IMR-90 (cell line): ENCODE results near the gene TRA2B. TPM values are rescaled to one million over a fixed set of nuclear protein-coding genes. Genes with fewer than 3 reads are reported as not detected.
"Not testable (repeated sequence)": the region's sequence is repeated elsewhere in the genome, so short reads cannot be mapped to it uniquely, and the experiment has no call there.

Experiments used
- ATAC-seq: fragments of 200-7000 bp; cut with Tn5 transposase; 2 replicates; pipeline ENCODE4 v1.9.1; 2020; ENCODE audit warnings: low read depth, mild to moderate bottlenecking, moderate library complexity
- BruUV-seq: library from RNA; stranded (reverse); fragments of 400-500 nt; replicated peaks from 2 replicates; lab custom pipeline; 2021; lab: Mats Ljungman, UMichigan
- CTCF ChIA-PET: fragments of 300-600 bp; formaldehyde crosslinking; extraction: SDS; loops from one replicate; lab custom pipeline; 2021; ENCODE audit warnings: antibody characterized with exemption; lab: Yijun Ruan, JAX
- POLR2A ChIA-PET: fragments of 300-600 bp; sonication (Branson Sonifier 250); formaldehyde crosslinking; loops from one replicate; lab custom pipeline; 2022; ENCODE audit warnings: antibody characterized with exemption; ENCODE audit not compliant: unreplicated experiment; lab: Charles Lee
- DNase-seq: peaks from one replicate; pipeline ENCODE4 v3.0.0; 2013
- H2AFZ ChIP-seq: replicated peaks from 2 replicates; pipeline ENCODE3; 2013; ENCODE audit warnings: low read length, mild to moderate bottlenecking; ENCODE audit not compliant: poor library complexity
- H2AK5ac ChIP-seq: 2 replicates; pipeline ENCODE4 v1.6.1; 2013; ENCODE audit warnings: low read depth, low read length, inconsistent platforms
- H2AK9ac ChIP-seq: replicated peaks from 2 replicates; pipeline ENCODE3; 2013; ENCODE audit warnings: mild to moderate bottlenecking, low read depth, low read length, moderate library complexity; ENCODE audit not compliant: poor library complexity
- H2BK120ac ChIP-seq: 2 replicates; pipeline ENCODE4 v1.6.1; 2013; ENCODE audit warnings: low read depth, low read length, inconsistent platforms
- H2BK15ac ChIP-seq: 3 replicates; pipeline ENCODE4 v1.6.1; 2013; ENCODE audit warnings: low read depth, low read length, inconsistent platforms
- H2BK20ac ChIP-seq: 2 replicates; pipeline ENCODE4 v1.6.1; 2013; ENCODE audit warnings: low read depth, mild to moderate bottlenecking, inconsistent platforms, low read length, moderate library complexity
- H2BK5ac ChIP-seq: 2 replicates; pipeline ENCODE4 v1.6.1; 2013; ENCODE audit warnings: mild to moderate bottlenecking, low read depth, low read length, inconsistent platforms; ENCODE audit not compliant: poor library complexity, severe bottlenecking
- H3K14ac ChIP-seq: replicated peaks from 2 replicates; pipeline ENCODE4 v1.6.1; 2013; ENCODE audit warnings: low read depth, low read length, inconsistent platforms
- H3K18ac ChIP-seq: 2 replicates; pipeline ENCODE4 v1.6.1; 2013; ENCODE audit warnings: low read depth, low read length, control low read depth
- H3K23ac ChIP-seq: 2 replicates; pipeline ENCODE4 v1.6.1; 2013; ENCODE audit warnings: low read depth, low read length, inconsistent platforms
- H3K27ac ChIP-seq: 2 replicates; pipeline ENCODE4 v1.5.1; 2013; ENCODE audit warnings: mild to moderate bottlenecking, control low read depth, low read length; ENCODE audit not compliant: insufficient read depth
- H3K27me3 ChIP-seq: 2 replicates; pipeline ENCODE4 v1.6.1; 2013; ENCODE audit warnings: low read length; ENCODE audit not compliant: control insufficient read depth, insufficient read depth
- H3K36me3 ChIP-seq: 2 replicates; pipeline ENCODE4 v1.6.1; 2013; ENCODE audit warnings: low read length, mixed read lengths; ENCODE audit not compliant: control insufficient read depth, insufficient read depth
- H3K4ac ChIP-seq: 2 replicates; pipeline ENCODE4 v1.6.1; 2013; ENCODE audit warnings: low read depth, low read length, inconsistent platforms
- H3K4me1 ChIP-seq: 2 replicates; pipeline ENCODE4 v1.6.1; 2013; ENCODE audit warnings: low read length, mixed read lengths; ENCODE audit not compliant: control insufficient read depth, insufficient read depth
- H3K4me2 ChIP-seq: 2 replicates; pipeline ENCODE4 v1.6.1; 2013; ENCODE audit warnings: low read depth, mild to moderate bottlenecking, control low read depth, low read length, moderate library complexity
- H3K4me3 ChIP-seq: 2 replicates; pipeline ENCODE4 v1.5.1; 2013; ENCODE audit warnings: low read depth, mild to moderate bottlenecking, control low read depth, low read length, moderate library complexity; ENCODE audit not compliant: insufficient read depth
- H3K56ac ChIP-seq: 2 replicates; pipeline ENCODE4 v1.6.1; 2013; ENCODE audit warnings: low read length, inconsistent platforms; ENCODE audit not compliant: insufficient read depth; ENCODE audit errors: extremely low read depth
- H3K79me1 ChIP-seq, 2 experiments: 2 replicates each; pipeline ENCODE4 v1.6.1; 2013; ENCODE audit warnings: low read length in 2 of 2, inconsistent platforms in 1 of 2, low read depth in 1 of 2
- H3K9ac ChIP-seq: 2 replicates; pipeline ENCODE4 v1.6.1; 2013; ENCODE audit warnings: low read depth, low read length, control low read depth
- H3K9me1 ChIP-seq: 2 replicates; pipeline ENCODE4 v1.6.1; 2013; ENCODE audit warnings: low read length, inconsistent platforms; ENCODE audit not compliant: insufficient read depth
- H3K9me3 ChIP-seq: 2 replicates; pipeline ENCODE4 v1.6.1; 2013; ENCODE audit warnings: low read length; ENCODE audit not compliant: control insufficient read depth, insufficient read depth
- H4K20me1 ChIP-seq: 2 replicates; pipeline ENCODE4 v1.6.1; 2013; ENCODE audit warnings: low read length, inconsistent platforms; ENCODE audit not compliant: insufficient read depth
- H4K5ac ChIP-seq: 2 replicates; pipeline ENCODE4 v1.6.1; 2013; ENCODE audit warnings: mild to moderate bottlenecking, low read depth, low read length, control low read depth
- H4K8ac ChIP-seq, 2 experiments: 2 replicates each; pipeline ENCODE4 v1.6.1; 2013; ENCODE audit warnings: low read depth in 2 of 2, low read length in 2 of 2, control low read depth in 1 of 2, inconsistent platforms in 1 of 2
- H4K91ac ChIP-seq: 2 replicates; pipeline ENCODE4 v1.6.1; 2013; ENCODE audit warnings: low read depth, low read length, inconsistent platforms; ENCODE audit not compliant: insufficient read depth
- WGBS, 2 experiments: methylation state at CpG; one replicate each; pipeline versions ENCODE4 v1.1.5 to v1.1.7; 2013; ENCODE audit warnings: missing lambda C conversion rate in 2 of 2; ENCODE audit not compliant: insufficient read length in 1 of 2; ENCODE audit errors: extremely low coverage in 2 of 2; 5-methylcytosine and 5-hydroxymethylcytosine counted together
- dilution Hi-C: fragments of 300-500 bp; cut with HindIII; formaldehyde crosslinking; loops from one replicate; pipeline ENCODE4 v1.14.3; 2018; ENCODE audit warnings: low sequenced_read_pairs; ENCODE audit not compliant: unreplicated experiment
- in situ Hi-C: fragments of 300-500 bp; cut with MboI; formaldehyde crosslinking; loops from 3 replicates; pipeline ENCODE4 v1.14.3; 2019; ENCODE audit warnings: low sequenced_read_pairs, inconsistent platforms, mixed read lengths
- intact Hi-C: fragments of 100-400 bp; cut with micrococcal nuclease; formaldehyde crosslinking; loops from 2 replicates; pipeline ENCODE4 v1.10.0; 2022
- polyA plus RNA-seq, 3 experiments: library from polyadenylated mRNA; depleted of rRNA; stranded (reverse); fragments of >200 nt; gene quantifications; 2 replicates each; pipeline ENCODE4 v1.2.3, GENCODE V29; 2012; ENCODE audit warnings: low replicate concordance in 1 of 3
- total RNA-seq: library from RNA; depleted of rRNA; stranded (reverse); fragments of >200 nt; gene quantifications from 2 replicates; pipeline ENCODE4 v1.2.3, GENCODE V29; 2012

Gene TRA2B
- total and polyA plus RNA-seq, 2 of the 4 experiments (the other 2 are of a cell fraction) = 127 to 208 TPM

DNA sequence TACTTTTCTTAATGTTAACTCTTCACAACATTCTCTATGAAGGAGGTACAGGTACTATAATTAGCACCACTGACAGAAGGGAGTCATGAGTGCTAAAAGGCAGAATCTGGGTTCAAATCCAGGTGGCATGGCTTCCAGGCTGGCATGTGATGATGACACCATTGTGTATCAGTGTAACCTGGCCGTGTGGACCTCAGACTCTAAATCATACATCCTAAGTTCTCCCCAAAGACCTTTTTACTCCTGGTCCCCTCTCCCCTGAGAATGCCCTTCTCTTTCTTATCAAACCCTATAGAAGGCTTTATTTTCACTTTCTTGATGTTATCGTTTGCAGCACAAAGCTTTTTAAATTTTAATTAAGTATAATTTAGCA is 26.8 kb downstream of the TRA2B start:
- H3K27me3 ChIP-seq, intact Hi-C loops, H3K4me2 ChIP-seq, H3K14ac ChIP-seq, dilution Hi-C loops, POLR2A ChIA-PET, H2BK120ac ChIP-seq, H2BK5ac ChIP-seq, H4K91ac ChIP-seq, H3K9me3 ChIP-seq, ATAC-seq, H3K4ac ChIP-seq, H2AK9ac ChIP-seq, H3K27ac ChIP-seq, H3K4me1 ChIP-seq, BruUV-seq, H3K4me3 ChIP-seq, H3K9ac ChIP-seq, H3K56ac ChIP-seq, H4K8ac ChIP-seq, H3K23ac ChIP-seq, H2AFZ ChIP-seq, H2BK20ac ChIP-seq, H2AK5ac ChIP-seq, H3K9me1 ChIP-seq, CTCF ChIA-PET, H3K18ac ChIP-seq, DNase-seq, H2BK15ac ChIP-seq, H4K5ac ChIP-seq: not testable (repeated sequence)
- no CpG with 5 or more reads among the region's 2 CpGs for WGBS, 2 experiments
- H3K36me3 ChIP-seq = peaks cover 26% of the 10 kb centered on the region
- in situ Hi-C loops = loop anchor here (25.0 kb wide), 1 partner anchor 249 kb away; no protein-coding TSS in a partner anchor
- H4K20me1 ChIP-seq = peaks cover 43% of the 10 kb centered on the region
- peaks cover 9 to 38% of the 10 kb centered on the region in 2 experiments for H3K79me1 ChIP-seq

DNA sequence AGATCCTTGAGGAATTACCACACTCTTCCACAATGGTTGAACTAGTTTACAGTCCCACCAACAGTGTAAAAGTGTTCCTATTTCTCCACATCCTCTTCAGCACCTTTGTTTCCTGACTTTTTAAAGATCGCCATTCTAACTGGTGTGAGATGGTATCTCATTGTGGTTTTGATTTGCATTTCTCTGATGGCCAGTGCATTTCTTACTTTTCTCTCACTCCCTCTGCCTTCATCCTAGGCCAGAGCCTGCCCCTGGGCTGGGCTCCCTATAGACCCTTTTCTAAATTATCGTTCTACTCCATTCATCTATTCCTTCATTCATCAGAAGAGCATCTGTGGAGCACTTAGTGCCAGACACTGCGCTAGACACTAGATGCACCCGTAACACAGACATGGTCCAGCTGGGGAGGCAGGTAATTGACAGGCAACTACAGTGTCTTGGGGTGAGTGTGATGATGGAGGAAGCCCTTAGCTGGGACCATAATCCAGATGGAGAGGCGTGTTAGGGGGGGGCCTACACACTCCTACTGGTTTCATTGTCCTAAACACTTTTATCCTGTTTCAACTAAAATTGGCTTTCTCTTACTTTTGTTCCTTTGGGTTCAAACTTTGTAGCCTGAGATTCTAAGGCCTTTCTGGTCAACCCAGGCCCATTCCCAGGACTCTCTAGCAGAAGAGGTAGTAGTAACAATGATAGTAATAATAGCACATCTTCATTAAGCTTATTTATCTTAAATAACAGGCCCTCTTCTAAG is 27.3 kb downstream of the TRA2B start:
- not testable (repeated sequence) for H3K27ac ChIP-seq, H2BK15ac ChIP-seq, ATAC-seq

More for the DNA sequence above, 27.3 kb downstream of the TRA2B start:
- no CpG with 5 or more reads among the region's 5 CpGs for WGBS, 2 experiments
- H3K56ac ChIP-seq, H3K9me3 ChIP-seq, H3K18ac ChIP-seq, H2BK20ac ChIP-seq, dilution Hi-C loops, H3K27me3 ChIP-seq, H4K8ac ChIP-seq, H2AK5ac ChIP-seq, H3K14ac ChIP-seq, H3K9me1 ChIP-seq, DNase-seq, H4K5ac ChIP-seq, H3K23ac ChIP-seq, H2AFZ ChIP-seq, H3K4me1 ChIP-seq, H2AK9ac ChIP-seq, intact Hi-C loops, BruUV-seq, H3K4ac ChIP-seq, POLR2A ChIA-PET, CTCF ChIA-PET, H2BK120ac ChIP-seq, H3K4me2 ChIP-seq, H3K9ac ChIP-seq, H2BK5ac ChIP-seq, H3K4me3 ChIP-seq, H4K91ac ChIP-seq: not testable (repeated sequence)
- in situ Hi-C loops = loop anchor here (25.0 kb wide), 1 partner anchor 248 kb away; no protein-coding TSS in a partner anchor
- Histone ChIP-seq H3K79me1 (peaks cover 4 to 33% of the 10 kb centered on the region in 2 experiments), H4K20me1 (peaks cover 38% of the 10 kb centered on the region), H3K36me3 (peaks cover 22% of the 10 kb centered on the region)
